PC-9 (cell line): ENCODE measurements around the gene GINS1. TPM values are rescaled to one million over a fixed set of nuclear protein-coding genes. Genes with fewer than 3 reads are reported as not detected.

Source experiments
- BruUV-seq: library from RNA; stranded (reverse); fragments of 400-500 nt; replicated peaks from 2 replicates; lab custom pipeline; 2021; lab: Mats Ljungman, UMichigan
- CTCF ChIA-PET: fragments of 300-600 bp; sonication (Branson Sonifier 250); formaldehyde crosslinking; loops from one replicate; lab custom pipeline; 2022; ENCODE audit warnings: antibody characterized with exemption; lab: Charles Lee
- POLR2A ChIA-PET: fragments of 300-600 bp; sonication (Branson Sonifier 250); formaldehyde crosslinking; loops from one replicate; lab custom pipeline; 2022; ENCODE audit warnings: antibody characterized with exemption; ENCODE audit not compliant: unreplicated experiment; lab: Charles Lee
- DNase-seq, 2 experiments: peaks; one replicate each; pipeline versions ENCODE4 v3.0.0 to v3.0.0-alpha.2; 2015 to 2022; ENCODE audit warnings: mixed read lengths in 1 of 2
- H2AFZ ChIP-seq: fragments of 200-600 bp; sonication (generic); 2 replicates; pipeline ENCODE4 v1.8.1; 2017; ENCODE audit warnings: antibody characterized with exemption
- H3F3A ChIP-seq: fragments of 200-600 bp; sonication (generic); 2 replicates; pipeline ENCODE4 v1.8.1; 2017; ENCODE audit warnings: antibody characterized with exemption, mild to moderate bottlenecking, low read depth; ENCODE audit not compliant: insufficient read depth
- H3K27ac ChIP-seq: fragments of 200-600 bp; sonication (generic); 2 replicates; pipeline ENCODE4 v1.6.1; 2016; ENCODE audit warnings: mixed run types
- H3K27me3 ChIP-seq: fragments of 200-600 bp; sonication (generic); 2 replicates; pipeline ENCODE4 v1.6.1; 2016; ENCODE audit warnings: low read depth, mixed run types; ENCODE audit not compliant: insufficient read depth
- H3K36me3 ChIP-seq: fragments of 200-600 bp; sonication (generic); 2 replicates; pipeline ENCODE4 v1.6.1; 2016; ENCODE audit warnings: low read depth, mixed run types
- H3K4me1 ChIP-seq: fragments of 200-600 bp; sonication (generic); replicated peaks from 2 replicates; pipeline ENCODE4 v1.6.1; 2016; ENCODE audit warnings: mixed run types; ENCODE audit not compliant: insufficient read depth
- H3K4me2 ChIP-seq: fragments of 200-600 bp; sonication (generic); 2 replicates; pipeline ENCODE4 v1.6.1; 2017; ENCODE audit warnings: mixed run types
- H3K4me3 ChIP-seq: fragments of 200-600 bp; sonication (generic); 2 replicates; pipeline ENCODE4 v1.6.1; 2016; ENCODE audit warnings: mixed run types
- H3K79me2 ChIP-seq: fragments of 200-600 bp; sonication (generic); 2 replicates; pipeline ENCODE4 v1.6.1; 2017; ENCODE audit warnings: low read depth, mixed run types
- H3K9me2 ChIP-seq: fragments of 200-600 bp; sonication (generic); 2 replicates; pipeline ENCODE4 v1.8.1; 2017; ENCODE audit warnings: mild to moderate bottlenecking; ENCODE audit not compliant: insufficient read depth
- H3K9me3 ChIP-seq: fragments of 200-600 bp; sonication (generic); 2 replicates; pipeline ENCODE4 v1.8.1; 2016; ENCODE audit warnings: low read depth; ENCODE audit not compliant: insufficient read depth
- H4K20me1 ChIP-seq: fragments of 200-600 bp; sonication (generic); 2 replicates; pipeline ENCODE4 v1.8.1; 2017; ENCODE audit not compliant: insufficient read depth
- CTCF ChIP-seq: fragments of 200-600 bp; sonication (generic); conservative IDR thresholded peaks from 2 replicates; pipeline ENCODE4 v1.6.1; 2017; ENCODE audit warnings: mixed run types, antibody characterized with exemption, mild to moderate bottlenecking, moderate library complexity
- EZH2 ChIP-seq: fragments of 200-600 bp; sonication (generic); IDR thresholded peaks from 2 replicates; pipeline ENCODE4 v1.8.0; 2017; ENCODE audit warnings: antibody characterized with exemption, low read depth
- intact Hi-C: fragments of 100-400 bp; cut with micrococcal nuclease; formaldehyde crosslinking; loops from one replicate; pipeline ENCODE4 v1.10.0; 2022; ENCODE audit not compliant: unreplicated experiment
- total RNA-seq: library from RNA; stranded (reverse); gene quantifications from 2 replicates; pipeline ENCODE4 v1.2.3, GENCODE V29; 2021

GINS1 gene
- total RNA-seq, 1 experiment from 2014 or later = 27.8 TPM

- BruUV-seq = no TSS peak
- Histone ChIP-seq H3K4me2 (no peak overlapping the region), H4K20me1 (no peaks in the 10 kb centered on the region), H3K79me2 (no peaks in the 10 kb centered on the region), H3K36me3 (no peaks in the 10 kb centered on the region), H3F3A (no peaks in the 10 kb centered on the region), H3K9me3 (no peaks in the 10 kb centered on the region), H3K4me3 (no peak overlapping the region), H3K27me3 (no peaks in the 10 kb centered on the region), H2AFZ (no peak overlapping the region), H3K4me1 (no peaks in the 10 kb centered on the region), H3K9me2 (no peaks in the 10 kb centered on the region), H3K27ac (no peak overlapping the region)
- ChIA-PET CTCF (no interaction called here), POLR2A (no interaction called here)
- TF ChIP-seq CTCF (no peak), EZH2 (no peak)
- intact Hi-C loops = no loop called here
- no peak for DNase-seq
Measured at GRCh38 chr20:25461786-25462545, 54.5 kb downstream of the GINS1 start.

GRCh38 chr20:25464501-25465242 is 57.2 kb downstream of the GINS1 start:
- Histone ChIP-seq H3K36me3 (no peaks in the 10 kb centered on the region), H3K4me2 (no peak overlapping the region), H4K20me1 (no peaks in the 10 kb centered on the region), H3K9me3 (no peaks in the 10 kb centered on the region), H3K4me3 (no peak overlapping the region), H3K9me2 (no peaks in the 10 kb centered on the region), H3F3A (no peaks in the 10 kb centered on the region), H3K27ac (no peak overlapping the region), H3K27me3 (no peaks in the 10 kb centered on the region), H3K4me1 (no peaks in the 10 kb centered on the region), H2AFZ (no peak overlapping the region), H3K79me2 (no peaks in the 10 kb centered on the region)
- intact Hi-C loops = no loop called here
- BruUV-seq = no TSS peak
- ChIA-PET CTCF (no interaction called here), POLR2A (no interaction called here)
- TF ChIP-seq EZH2 = no peak
- TF ChIP-seq CTCF = no peak
- no peak for DNase-seq

- Histone ChIP-seq H3K4me3 (no peak overlapping the region), H3K9me3 (no peaks in the 10 kb centered on the region), H4K20me1 (no peaks in the 10 kb centered on the region), H3K4me2 (no peak overlapping the region), H3K4me1 (no peaks in the 10 kb centered on the region), H3K36me3 (no peaks in the 10 kb centered on the region), H3F3A (no peaks in the 10 kb centered on the region), H3K9me2 (no peaks in the 10 kb centered on the region), H3K27ac (no peak overlapping the region), H3K79me2 (no peaks in the 10 kb centered on the region), H3K27me3 (no peaks in the 10 kb centered on the region), H2AFZ (no peak overlapping the region)
- CTCF ChIA-PET = interaction anchor here (0.6 kb wide), 1 partner anchor 110 kb away, joined by 6 read pairs; no protein-coding TSS in a partner anchor
- POLR2A ChIA-PET = no interaction called here
- no TSS peak for BruUV-seq
- no peak for DNase-seq
- intact Hi-C loops = no loop called here
- no peak for TF ChIP-seq EZH2
- no peak for TF ChIP-seq CTCF
Measured at GRCh38 chr20:25465243-25466135, 58.0 kb downstream of the GINS1 start.
